ENCODE data around the gene SNCB.

Gene SNCB

GRCh38 chr5:176667637-176668036 is 37.3 kb upstream of the SNCB start:
- no peak overlapping the region for H3K4me3 ChIP-seq (ENCODE audit: low read depth, low read length)
- in situ Hi-C loops (cut with HindIII; ENCODE audit: low sequenced_read_pairs) = no loop called here
- DNase-seq (ENCODE audit: low read depth) = no peak
- TF ChIP-seq CTCF (IDR thresholded peaks at IDR 0.05; ENCODE audit: low read depth, low read length, missing control alignments) = no peak

GRCh38 chr5:176665517-176665916 is 35.2 kb upstream of the SNCB start:
- no peak for DNase-seq (ENCODE audit: low read depth)
- no peak overlapping the region for H3K4me3 ChIP-seq (ENCODE audit: low read depth, low read length)
- in situ Hi-C loops (cut with HindIII; ENCODE audit: low sequenced_read_pairs) = no loop called here
- no peak for TF ChIP-seq CTCF (IDR thresholded peaks at IDR 0.05; ENCODE audit: low read depth, low read length, missing control alignments)

GRCh38 chr5:176664886-176665285 is 34.6 kb upstream of the SNCB start:
- in situ Hi-C loops (cut with HindIII; ENCODE audit: low sequenced_read_pairs) = no loop called here
- H3K4me3 ChIP-seq (ENCODE audit: low read depth, low read length) = no peak overlapping the region
- no peak for TF ChIP-seq CTCF (IDR thresholded peaks at IDR 0.05; ENCODE audit: low read depth, low read length, missing control alignments)
- no peak for DNase-seq (ENCODE audit: low read depth)

- no peak overlapping the region for H3K4me3 ChIP-seq (ENCODE audit: low read depth, low read length)
- DNase-seq (ENCODE audit: low read depth) = no peak
- in situ Hi-C loops (cut with HindIII; ENCODE audit: low sequenced_read_pairs) = no loop called here
- TF ChIP-seq CTCF (IDR thresholded peaks at IDR 0.05; ENCODE audit: low read depth, low read length, missing control alignments) = no peak
Observed at GRCh38 chr5:176664479-176664878, 34.1 kb upstream of the SNCB start.

- TF ChIP-seq CTCF (IDR thresholded peaks at IDR 0.05; ENCODE audit: low read depth, low read length, missing control alignments) = no peak
- DNase-seq (ENCODE audit: low read depth) = no peak
- in situ Hi-C loops (cut with HindIII; ENCODE audit: low sequenced_read_pairs) = no loop called here
- no peak overlapping the region for H3K4me3 ChIP-seq (ENCODE audit: low read depth, low read length)
Observed at GRCh38 chr5:176663566-176663965, 33.2 kb upstream of the SNCB start.

GRCh38 chr5:176662371-176663333 is 32.3 kb upstream of the SNCB start:
- no peak for DNase-seq (ENCODE audit: low read depth)
- in situ Hi-C loops (cut with HindIII; ENCODE audit: low sequenced_read_pairs) = no loop called here
- no peak for TF ChIP-seq CTCF (IDR thresholded peaks at IDR 0.05; ENCODE audit: low read depth, low read length, missing control alignments)
- no peak overlapping the region for H3K4me3 ChIP-seq (ENCODE audit: low read depth, low read length)
